Brain microvascular endothelial cell (primary cell): ENCODE measurements around the gene PAX3.

Experiments
- DNase-seq: peaks from one replicate; pipeline ENCODE4 v3.0.0-alpha.2; 2020
- H3K27ac ChIP-seq: fragments of 250-450 bp; sonication (Bioruptor Pico); 2 replicates; pipeline ENCODE4 v1.5.1; 2020; ENCODE audit warnings: mild to moderate bottlenecking, moderate library complexity
- H3K27me3 ChIP-seq: fragments of 250-450 bp; sonication (Bioruptor Pico); replicated peaks from 2 replicates; pipeline ENCODE4 v1.5.1; 2020; ENCODE audit warnings: mild to moderate bottlenecking
- H3K36me3 ChIP-seq: fragments of 250-450 bp; sonication (Bioruptor Pico); replicated peaks from 2 replicates; pipeline ENCODE4 v1.5.1; 2020; ENCODE audit warnings: mild to moderate bottlenecking
- H3K4me3 ChIP-seq: 2 replicates; pipeline ENCODE4 v1.5.1; 2011; ENCODE audit warnings: low read depth, mild to moderate bottlenecking, control low read depth, low read length, moderate library complexity
- in situ Hi-C: cut with HindIII; loops from 2 replicates; pipeline ENCODE4 v1.10.0; 2017; ENCODE audit warnings: low sequenced_read_pairs, low pct_ligation_motif_present
- TF ChIP-seq, protein P1 (sequence below): IDR thresholded peaks from 2 replicates; pipeline ENCODE4 v1.5.1; 2011; ENCODE audit warnings: low read depth, mild to moderate bottlenecking, moderate library complexity, low read length, control low read depth, inconsistent platforms; ENCODE audit errors: missing control alignments

The PAX3 gene

DNA sequence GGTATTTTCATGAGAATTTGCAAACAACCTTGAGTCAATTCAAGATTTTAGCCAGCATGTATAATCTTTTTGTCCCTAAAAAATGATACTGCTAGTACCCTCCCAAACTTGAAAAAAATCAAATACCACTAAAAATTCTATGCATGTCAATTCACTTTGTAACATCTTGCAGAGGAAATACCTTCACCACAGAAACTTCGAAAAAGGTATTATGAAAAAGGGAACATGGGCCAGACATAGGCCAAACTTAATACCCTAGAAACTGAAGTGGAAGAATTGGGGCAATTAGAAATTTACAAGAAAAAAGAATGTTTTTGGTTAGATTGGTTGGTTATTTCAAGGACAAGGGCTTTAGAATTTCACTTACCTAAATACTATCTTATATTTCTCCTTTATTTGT is 48.5 kb downstream of the PAX3 start:
- in situ Hi-C loops: no loop called here
- no peaks in the 10 kb centered on the region for H3K36me3 ChIP-seq
- TF ChIP-seq, protein P1, sequence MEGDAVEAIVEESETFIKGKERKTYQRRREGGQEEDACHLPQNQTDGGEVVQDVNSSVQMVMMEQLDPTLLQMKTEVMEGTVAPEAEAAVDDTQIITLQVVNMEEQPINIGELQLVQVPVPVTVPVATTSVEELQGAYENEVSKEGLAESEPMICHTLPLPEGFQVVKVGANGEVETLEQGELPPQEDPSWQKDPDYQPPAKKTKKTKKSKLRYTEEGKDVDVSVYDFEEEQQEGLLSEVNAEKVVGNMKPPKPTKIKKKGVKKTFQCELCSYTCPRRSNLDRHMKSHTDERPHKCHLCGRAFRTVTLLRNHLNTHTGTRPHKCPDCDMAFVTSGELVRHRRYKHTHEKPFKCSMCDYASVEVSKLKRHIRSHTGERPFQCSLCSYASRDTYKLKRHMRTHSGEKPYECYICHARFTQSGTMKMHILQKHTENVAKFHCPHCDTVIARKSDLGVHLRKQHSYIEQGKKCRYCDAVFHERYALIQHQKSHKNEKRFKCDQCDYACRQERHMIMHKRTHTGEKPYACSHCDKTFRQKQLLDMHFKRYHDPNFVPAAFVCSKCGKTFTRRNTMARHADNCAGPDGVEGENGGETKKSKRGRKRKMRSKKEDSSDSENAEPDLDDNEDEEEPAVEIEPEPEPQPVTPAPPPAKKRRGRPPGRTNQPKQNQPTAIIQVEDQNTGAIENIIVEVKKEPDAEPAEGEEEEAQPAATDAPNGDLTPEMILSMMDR: no peak
- H3K4me3 ChIP-seq: no peak overlapping the region
- DNase-seq: no peak
- no peak overlapping the region for H3K27ac ChIP-seq
- H3K27me3 ChIP-seq: no peaks in the 10 kb centered on the region

DNA sequence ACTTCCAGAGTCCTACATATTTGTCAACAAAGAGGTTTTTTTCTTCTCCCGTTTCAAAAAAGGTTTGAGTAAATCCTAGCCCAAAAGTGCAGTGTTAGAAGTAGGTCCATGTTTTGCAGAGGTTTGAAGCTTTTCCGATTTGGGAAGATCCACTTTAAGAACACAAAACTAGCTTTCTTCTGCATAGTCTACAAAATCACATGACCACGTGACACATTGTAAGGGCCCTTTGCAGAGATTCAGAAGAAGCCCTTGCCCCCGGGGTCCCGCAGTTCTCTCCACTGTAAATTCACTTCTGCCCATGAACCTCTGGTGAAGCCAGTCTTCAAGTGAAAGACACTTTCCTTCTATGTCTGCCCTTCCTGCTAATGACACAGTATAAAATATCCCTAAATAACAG is 49.4 kb downstream of the PAX3 start:
- in situ Hi-C loops: no loop called here
- H3K4me3 ChIP-seq: no peak overlapping the region
- no peak overlapping the region for H3K27ac ChIP-seq
- TF ChIP-seq, protein P1: no peak
- H3K36me3 ChIP-seq: no peaks in the 10 kb centered on the region
- no peaks in the 10 kb centered on the region for H3K27me3 ChIP-seq
- DNase-seq: no peak

DNA sequence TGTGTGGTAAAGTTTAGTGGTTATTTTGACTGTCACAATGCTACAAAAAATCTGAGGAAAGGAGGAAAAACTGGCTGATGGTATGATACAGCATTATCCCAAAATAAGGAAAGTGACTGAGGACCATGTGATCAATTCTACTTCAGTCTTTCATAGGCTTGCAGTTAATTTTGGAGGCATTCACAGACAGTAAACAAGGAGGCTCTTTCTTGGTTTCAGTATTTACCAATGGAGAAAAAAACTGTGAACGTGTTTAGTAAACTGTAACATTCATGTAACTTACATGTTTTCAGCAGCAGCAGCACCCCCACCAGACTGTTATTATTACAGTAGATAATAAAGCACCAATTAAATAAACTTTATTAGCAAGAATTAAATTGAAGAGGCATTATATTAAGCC is 50.0 kb downstream of the PAX3 start:
- H3K27me3 ChIP-seq: no peaks in the 10 kb centered on the region
- no peak overlapping the region for H3K27ac ChIP-seq
- H3K4me3 ChIP-seq: no peak overlapping the region
- in situ Hi-C loops: no loop called here
- no peak for DNase-seq
- TF ChIP-seq, protein P1: no peak
- no peaks in the 10 kb centered on the region for H3K36me3 ChIP-seq

DNA sequence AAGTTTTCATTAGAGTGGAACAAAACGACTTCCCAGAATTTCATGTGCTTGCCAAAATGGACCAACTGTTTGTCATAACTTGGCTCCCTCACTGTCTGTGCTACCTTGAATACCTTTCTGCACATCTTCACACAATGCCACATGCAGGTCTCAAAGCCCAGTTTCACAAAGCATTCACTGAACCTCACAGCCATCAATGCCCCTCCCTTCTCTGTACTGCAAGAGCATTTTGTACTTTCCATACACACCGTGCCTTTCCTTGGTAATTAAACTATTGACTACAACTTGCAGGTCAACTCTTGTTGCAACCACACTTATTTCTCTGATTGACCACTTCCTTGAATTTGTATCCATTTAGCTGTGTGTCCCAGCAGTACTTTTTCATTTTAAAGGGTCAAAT is 50.5 kb downstream of the PAX3 start:
- Histone ChIP-seq H3K4me3 (no peak overlapping the region), H3K36me3 (no peaks in the 10 kb centered on the region), H3K27me3 (no peaks in the 10 kb centered on the region), H3K27ac (no peak overlapping the region)
- in situ Hi-C loops: no loop called here
- DNase-seq: no peak
- TF ChIP-seq, protein P1: no peak

DNA sequence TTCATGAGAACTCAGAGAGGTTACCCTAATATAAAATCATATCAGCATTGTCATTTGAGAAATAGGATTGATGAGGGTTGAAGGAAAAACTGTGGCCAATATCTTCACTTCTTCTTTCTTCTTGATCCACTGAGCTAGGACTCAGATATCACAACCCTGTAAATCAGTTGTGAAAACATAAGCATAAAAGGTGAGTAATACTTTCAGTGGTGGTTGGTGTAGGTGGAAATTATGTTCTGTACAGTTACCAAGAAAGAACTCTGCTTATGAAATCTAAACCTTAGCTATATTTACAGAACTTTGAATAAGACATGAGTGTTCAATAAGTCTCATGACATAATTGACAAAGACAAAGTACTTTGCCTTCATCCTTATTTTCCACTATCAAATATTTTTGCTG is 56.3 kb downstream of the PAX3 start:
- Histone ChIP-seq H3K36me3 (no peaks in the 10 kb centered on the region), H3K4me3 (no peak overlapping the region), H3K27me3 (no peaks in the 10 kb centered on the region), H3K27ac (no peak overlapping the region)
- TF ChIP-seq, protein P1: no peak
- no peak for DNase-seq
- in situ Hi-C loops: no loop called here

DNA sequence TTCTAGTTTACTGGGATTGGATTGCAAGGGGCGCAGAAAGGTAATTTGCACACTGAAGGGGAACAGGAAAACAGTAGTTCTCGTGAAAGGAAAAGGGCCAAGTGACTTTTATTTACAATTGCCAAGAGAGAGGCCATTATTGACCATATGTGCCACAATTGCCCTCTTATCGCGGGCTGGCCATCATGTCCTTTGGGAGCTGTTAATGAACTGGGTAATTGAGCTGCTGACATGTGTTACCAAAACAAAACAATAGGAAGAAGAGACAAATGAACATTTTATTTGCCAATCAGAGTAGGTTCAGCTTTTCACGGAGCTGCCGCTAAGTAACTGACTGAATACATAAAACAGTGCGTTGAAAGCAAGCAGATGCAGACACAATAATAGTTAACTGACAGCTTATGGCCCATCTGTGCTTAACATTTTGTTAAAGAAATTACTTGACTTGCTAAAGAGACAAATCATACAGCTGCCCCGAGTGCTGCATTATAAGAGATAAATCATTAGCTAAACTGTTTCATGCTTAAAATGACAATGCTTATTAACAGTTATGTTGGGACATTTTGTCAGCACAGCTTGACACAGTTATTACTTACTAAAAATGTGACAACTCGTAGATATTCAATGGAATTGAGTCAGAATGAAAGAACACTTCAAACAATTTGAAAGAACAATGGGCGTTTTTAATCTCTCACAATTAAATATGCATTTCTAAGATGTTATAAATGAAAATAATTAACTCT is 57.5 kb downstream of the PAX3 start:
- no peak for DNase-seq
- H3K27ac ChIP-seq: no peak overlapping the region
- TF ChIP-seq, protein P1: no peak
- in situ Hi-C loops: no loop called here
- no peak overlapping the region for H3K4me3 ChIP-seq
- no peaks in the 10 kb centered on the region for H3K27me3 ChIP-seq
- H3K36me3 ChIP-seq: no peaks in the 10 kb centered on the region
